Prostate gland (tissue), 2 donors: Measurements from ENCODE around the gene DNTT.

Experiments used
- CTCF ChIP-seq, 4 experiments: fragments of 200-600 bp in 2 of 4; fragments of 450-650 bp in 2 of 4; sonication (generic) in 2 of 4; IDR thresholded peaks; 1 replicate in 3 of 4; 2 replicates in 1 of 4; pipeline ENCODE4 v1.5.1; 2016 to 2019; ENCODE audit warnings: antibody characterized with exemption in 4 of 4, mild to moderate bottlenecking in 2 of 4, moderate library complexity in 2 of 4
- POLR2A ChIP-seq: fragments of 450-650 bp; IDR thresholded peaks from one replicate; pipeline ENCODE4 v1.6.1; 2016; ENCODE audit warnings: antibody characterized with exemption, mild to moderate bottlenecking

GRCh38 chr10:96309628-96310320, 5.5 kb downstream of the DNTT start:
- TF ChIP-seq POLR2A (no peak), CTCF (IDR thresholded peaks at IDR 0.05) (no peak)
